Activated T-helper 9 cell treated with anti-CD3 and anti-CD28 coated beads, Interleukin-2, amount 50 U/mL, for 16 hours (primary cell): ENCODE results near the gene IRF2BP2.
A peak's percentile ranks its signal among the peaks of the same experiment; 100 is the strongest.
"Not testable (repeated sequence)": the region's sequence is repeated elsewhere in the genome, so short reads cannot be mapped to it uniquely, and the experiment has no call there.

Experiments
- DNase-seq: peaks from one replicate; pipeline ENCODE4 v3.0.0-alpha.2; 2020; ENCODE audit warnings: low read depth

Gene IRF2BP2

DNA sequence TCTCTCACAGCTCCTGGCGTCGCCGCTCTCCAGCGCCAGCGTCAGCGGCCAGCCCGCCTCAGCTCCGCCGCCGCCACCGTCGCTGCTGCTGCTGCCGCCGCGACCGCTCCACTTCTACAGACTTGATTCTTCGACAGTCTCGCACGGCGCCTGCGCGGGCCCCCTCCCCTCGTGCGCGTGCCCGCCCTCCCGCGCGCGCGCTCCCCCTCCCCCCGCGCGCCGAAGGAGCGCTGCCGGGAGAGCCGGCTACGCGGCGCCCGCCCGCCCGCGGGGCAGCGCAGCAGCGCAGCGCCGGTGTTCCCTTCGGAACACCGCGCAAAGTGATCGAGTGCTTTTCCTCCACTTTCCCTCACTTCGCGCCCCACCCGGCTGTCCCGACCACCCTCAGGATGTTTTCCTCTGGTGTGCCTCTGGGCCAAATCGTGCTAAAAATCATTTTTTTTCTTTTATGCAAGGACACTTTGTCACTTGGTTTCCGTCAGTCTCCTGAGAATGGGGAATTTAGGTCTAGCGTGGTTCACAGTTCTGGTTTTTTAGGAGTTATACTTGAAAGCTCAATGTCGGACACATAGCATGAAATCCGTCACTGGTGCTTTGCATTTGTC lies at the start of gene IRF2BP2:
IRF2BP2 (minus strand) TSS at position 118 of the 605 bp plus-strand sequence. CDS start 684 bp downstream, outside the sequence.
- peak; percentile 76 for DNase-seq

DNA sequence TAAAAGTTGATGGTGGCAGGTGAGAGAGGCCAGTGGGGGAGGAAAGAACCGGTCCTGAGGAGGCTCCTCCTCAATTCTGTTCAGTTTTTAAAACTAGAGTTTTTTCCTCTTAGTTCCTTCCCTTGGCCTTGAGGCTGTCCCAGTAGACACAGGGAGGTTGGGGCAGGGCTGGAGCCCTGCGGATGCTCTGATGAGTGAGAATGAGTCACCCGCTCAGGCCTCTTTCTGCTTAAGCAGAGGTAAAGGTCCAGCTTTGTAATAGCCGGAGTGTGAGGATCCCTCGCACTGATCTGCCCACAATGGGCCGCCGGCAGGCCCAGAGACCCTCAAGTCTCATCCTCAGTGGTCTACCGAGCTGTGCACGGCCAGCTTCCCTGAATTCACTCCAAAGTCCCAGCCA lies 49.6 kb upstream of the IRF2BP2 start:
- DNase-seq = no peak

GRCh38 chr1:234658138-234658537 lies 48.2 kb upstream of the IRF2BP2 start:
- DNase-seq = no peak

- no peak for DNase-seq
Measured at GRCh38 chr1:234656944-234657654, 47.1 kb upstream of the IRF2BP2 start.

DNA sequence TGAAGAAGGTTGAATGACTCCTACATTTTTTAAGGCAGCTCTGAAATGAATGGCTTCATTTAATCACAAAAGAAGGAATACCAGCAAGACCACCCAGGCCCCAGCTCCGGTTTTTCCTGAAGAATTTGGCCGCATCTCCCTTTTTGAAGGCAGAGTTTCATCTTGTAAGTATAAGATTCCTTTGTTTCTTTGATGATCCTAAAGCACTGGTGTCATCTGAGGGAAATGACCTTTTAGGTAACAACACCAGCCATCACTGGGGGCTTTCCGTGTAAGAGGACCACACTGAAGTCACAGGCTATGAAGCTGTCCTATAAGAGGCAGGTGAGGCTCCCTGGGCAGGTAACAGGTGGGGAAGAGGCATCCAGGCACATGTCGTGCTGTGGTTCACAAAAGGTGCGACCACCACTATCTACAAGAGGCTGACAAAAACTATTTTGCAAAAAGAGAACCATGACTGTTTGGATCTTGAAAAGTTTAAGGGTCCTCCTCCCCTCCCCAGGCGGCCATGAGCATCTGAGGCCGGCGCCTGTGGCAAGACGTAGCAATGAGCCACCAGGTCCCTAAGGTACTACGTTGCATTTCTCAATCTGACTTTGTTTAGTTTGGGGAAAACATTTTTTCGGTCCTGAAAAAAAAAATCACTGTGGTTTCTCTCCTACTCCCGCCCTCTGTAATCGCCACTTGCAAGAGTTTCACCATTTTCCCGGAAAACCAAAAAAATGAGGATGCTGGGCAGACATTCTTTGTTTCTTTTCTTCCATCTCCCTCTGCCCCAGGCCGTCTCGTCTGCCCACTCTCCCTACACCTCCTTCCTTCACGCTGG lies 46.3 kb upstream of the IRF2BP2 start:
- no peak for DNase-seq

- no peak for DNase-seq
Measured at GRCh38 chr1:234655328-234656069, 45.5 kb upstream of the IRF2BP2 start.

DNA sequence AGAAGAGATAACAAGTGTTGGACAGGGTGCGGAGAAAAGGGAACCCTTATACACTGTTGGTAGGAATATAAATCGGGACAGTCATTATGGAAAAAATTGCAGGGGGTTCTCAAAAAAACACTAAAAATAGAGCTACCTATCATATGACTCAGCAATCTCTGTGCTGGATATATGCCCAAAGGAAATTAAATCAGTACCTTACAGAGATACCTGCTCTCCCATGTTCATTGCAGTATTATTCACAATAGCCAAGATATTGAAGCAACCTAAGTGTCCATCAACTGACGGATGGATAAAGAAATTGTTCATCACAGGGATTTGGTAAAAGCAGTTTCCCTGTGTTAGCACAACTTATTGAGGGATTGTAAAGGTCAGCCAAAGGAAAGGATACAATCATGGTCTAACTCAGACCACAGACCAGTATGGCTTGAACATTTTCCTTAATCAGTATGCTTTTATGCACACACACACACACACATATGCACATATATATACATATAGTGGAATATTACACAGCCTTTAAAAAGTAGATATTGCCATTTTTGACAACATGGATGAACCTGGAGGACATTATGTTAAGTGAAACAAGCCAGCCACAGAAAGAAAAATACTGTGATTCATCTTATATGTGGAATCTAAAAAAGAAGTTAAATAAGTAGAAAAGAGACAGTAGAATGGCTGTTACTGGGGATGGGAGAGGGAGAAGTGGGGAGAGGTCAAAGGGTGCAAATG lies 44.2 kb upstream of the IRF2BP2 start:
- DNase-seq = no peak

- DNase-seq = no peak
Measured at GRCh38 chr1:234649432-234650081, 39.6 kb upstream of the IRF2BP2 start.

DNA sequence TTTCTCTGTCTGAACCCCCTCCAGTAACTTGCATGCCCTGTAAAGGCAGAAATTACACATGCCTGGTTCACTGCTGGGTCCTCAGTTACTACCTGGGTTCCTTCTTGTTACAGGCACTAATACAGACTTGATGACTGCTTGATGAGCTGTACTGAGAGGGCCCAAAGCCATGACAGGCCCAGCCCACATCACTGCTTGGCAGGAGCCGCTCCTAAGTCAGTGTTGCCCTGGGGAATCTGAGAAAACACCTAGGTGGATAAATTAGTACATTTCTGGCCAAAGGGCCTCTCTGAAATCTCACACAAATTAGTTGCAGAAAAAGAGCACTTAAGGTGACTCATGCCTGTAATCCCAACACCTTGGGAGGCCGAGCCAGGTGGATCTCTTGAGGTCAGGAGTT lies 37.8 kb upstream of the IRF2BP2 start:
- no peak for DNase-seq

DNA sequence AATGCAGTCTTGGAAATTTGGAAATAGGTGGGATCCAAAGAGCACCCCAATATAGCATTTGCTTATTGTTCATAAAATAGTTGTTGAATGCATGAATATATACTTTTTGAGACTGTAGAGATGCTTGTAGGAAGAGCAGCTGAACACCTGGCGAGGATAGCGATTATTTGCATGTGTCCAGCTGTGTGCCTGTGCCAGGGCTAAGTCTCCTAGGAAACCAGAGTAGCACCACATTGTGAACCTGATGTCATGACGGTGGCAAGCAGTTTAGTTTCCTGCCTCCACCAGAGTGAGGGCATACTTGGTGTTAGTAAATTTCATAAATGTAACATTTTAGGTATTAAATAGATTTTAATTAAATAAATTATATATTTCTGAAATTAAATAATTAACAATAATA lies 37.3 kb upstream of the IRF2BP2 start:
- no peak for DNase-seq

GRCh38 chr1:234645964-234646363 lies 36.0 kb upstream of the IRF2BP2 start:
- no peak for DNase-seq

DNA sequence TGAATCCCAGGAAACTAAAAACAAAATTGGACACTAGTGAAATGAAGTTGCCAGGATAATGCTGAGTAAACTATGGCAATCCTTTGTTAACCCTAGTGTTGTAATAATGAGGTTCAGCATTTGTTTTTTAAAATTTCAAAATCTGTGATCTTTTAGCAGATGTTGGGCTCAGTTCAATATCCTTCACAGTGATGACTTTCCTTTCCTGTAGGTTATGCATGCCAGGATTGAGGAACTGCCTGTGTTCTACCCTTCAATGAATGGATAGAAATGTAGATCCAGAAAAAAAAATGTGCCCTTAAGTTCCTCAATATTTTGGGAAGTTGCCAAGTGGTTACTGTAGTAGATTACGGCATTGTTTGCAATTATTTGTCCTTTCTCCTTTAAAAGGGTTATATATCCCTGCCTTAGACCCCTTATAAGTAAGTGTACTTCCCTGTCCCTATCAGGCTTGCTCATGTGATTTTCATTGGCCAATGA lies 35.5 kb upstream of the IRF2BP2 start:
- DNase-seq = no peak

GRCh38 chr1:234644928-234645327 lies 35.0 kb upstream of the IRF2BP2 start:
- no peak for DNase-seq

- DNase-seq = no peak
Measured at GRCh38 chr1:234643850-234644134, 33.8 kb upstream of the IRF2BP2 start.

- DNase-seq = no peak
Measured at GRCh38 chr1:234643111-234643849, 33.3 kb upstream of the IRF2BP2 start.

- DNase-seq = no peak
Measured at GRCh38 chr1:234642428-234642827, 32.5 kb upstream of the IRF2BP2 start.

DNA sequence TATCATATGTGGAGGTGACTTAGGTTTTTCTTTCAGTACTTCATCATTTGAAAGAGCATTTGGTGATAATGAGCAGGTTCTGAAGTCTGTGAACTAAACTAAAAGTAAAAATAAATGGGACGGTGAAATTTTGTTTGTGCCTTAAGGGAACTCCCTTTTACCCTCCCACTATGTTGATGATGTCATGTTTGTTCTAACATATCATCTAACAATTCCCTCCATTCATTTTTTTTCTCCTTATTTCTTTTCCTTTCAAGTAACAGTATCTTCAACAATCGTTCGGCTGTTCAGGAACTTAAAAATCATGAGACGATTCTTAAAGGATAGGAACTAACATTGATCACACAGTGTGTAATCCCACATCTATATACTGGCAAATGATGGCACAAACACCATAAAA lies 30.0 kb upstream of the IRF2BP2 start:
- no peak for DNase-seq

- DNase-seq = no peak
Measured at GRCh38 chr1:234638832-234639799, 29.1 kb upstream of the IRF2BP2 start.

- DNase-seq = not testable (repeated sequence)
Measured at GRCh38 chr1:234634922-234635321, 24.9 kb upstream of the IRF2BP2 start.
